GM12801 (cell line): ENCODE data around the gene SH2D7.

ENCODE experiments used
- CTCF ChIP-seq: IDR thresholded peaks from one replicate; pipeline ENCODE4 v1.5.1; 2011; ENCODE audit warnings: control low read depth; ENCODE audit not compliant: insufficient read length; ENCODE audit errors: extremely low read depth

SH2D7 gene

DNA sequence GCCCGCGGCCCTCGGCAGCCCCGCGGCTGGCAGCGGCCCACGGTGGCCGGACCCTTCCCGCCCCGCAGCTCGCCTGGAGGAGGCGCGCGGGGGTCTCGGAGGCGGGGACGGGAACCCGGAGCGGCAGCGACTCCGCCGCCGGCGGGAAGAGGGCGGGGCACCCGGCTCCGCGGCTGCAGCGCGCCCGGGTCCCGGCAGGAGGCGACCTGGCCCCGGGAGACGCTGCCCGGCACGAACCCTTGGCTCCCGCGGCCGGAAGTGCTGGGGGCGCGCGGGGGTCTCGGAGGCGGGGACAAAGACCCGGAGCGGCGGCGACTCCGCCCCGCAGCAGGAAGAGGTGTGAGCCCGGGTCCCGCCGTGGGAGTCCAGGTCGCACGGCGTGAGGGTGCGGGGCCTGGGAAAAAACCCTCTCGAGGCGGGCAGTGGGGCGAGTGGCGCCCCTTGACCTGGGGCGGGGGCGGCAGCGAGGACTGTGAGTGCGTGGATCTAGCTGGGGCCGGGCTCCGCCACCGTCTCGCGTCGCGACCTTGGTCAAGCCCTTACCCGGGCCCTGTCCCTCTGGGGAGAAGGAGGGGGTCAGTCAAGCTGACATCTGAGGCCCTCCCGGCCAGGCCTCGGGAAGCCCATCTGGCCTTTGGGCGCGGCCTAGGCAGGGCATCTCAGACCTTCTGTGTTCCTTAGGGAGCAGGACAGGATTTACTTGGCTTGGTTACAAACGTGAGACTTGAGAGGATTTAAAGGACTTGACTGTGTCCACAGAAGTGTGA, 39.1 kb downstream of the SH2D7 start, which contains the start of gene CIB2:
CIB2 (minus strand) TSS at position 151 of the 767 bp plus-strand sequence. CDS start 230 bp downstream, outside the sequence.
- no peak for TF ChIP-seq CTCF

DNA sequence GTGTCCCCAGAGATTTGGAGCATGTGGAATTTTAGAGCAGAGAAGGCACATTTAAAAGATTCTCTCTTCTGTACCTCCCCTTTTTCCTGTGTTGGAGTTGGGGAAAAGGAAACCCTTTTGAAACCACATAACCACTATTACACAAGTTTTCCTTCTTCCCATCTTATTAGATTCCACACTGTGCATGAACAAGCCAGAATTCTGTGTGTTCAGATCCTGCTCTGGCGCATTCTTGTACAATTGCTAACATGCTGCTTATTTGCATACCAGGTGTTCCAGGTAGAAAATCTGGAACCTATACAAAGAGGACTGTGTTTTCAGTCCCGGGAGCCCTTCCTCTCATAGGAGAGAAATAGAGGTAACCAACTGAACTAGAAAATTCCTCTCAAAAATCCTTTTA, 41.4 kb downstream of the SH2D7 start:
- TF ChIP-seq CTCF = no peak

- TF ChIP-seq CTCF = no peak
Measured at GRCh38 chr15:78139578-78139977, 47.2 kb downstream of the SH2D7 start.

DNA sequence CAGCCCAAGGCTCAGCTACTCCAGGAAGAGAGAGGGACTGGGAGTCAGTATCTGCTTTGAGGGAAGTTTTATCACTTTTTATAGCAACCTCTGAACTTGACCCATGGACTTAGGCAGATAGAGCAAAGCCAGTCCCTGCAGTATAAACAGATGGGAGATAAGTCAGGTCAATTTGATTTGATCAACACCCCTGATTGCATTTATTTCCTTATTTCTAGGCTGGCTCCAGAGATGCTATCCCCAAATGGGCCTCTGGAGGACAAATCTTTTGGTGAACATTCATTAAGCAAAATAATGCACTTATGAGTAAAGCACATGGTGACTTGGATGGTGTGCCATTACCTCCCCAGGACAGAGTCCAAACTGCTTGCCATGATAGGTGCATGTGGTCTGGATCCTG, 47.9 kb downstream of the SH2D7 start:
- TF ChIP-seq CTCF = no peak

GRCh38 chr15:78142332-78142731, 50.0 kb downstream of the SH2D7 start:
- no peak for TF ChIP-seq CTCF

GRCh38 chr15:78146425-78147154, 54.2 kb downstream of the SH2D7 start:
- no peak for TF ChIP-seq CTCF

- no peak for TF ChIP-seq CTCF
Measured at GRCh38 chr15:78147566-78147965, 55.2 kb downstream of the SH2D7 start.
